Body of pancreas (tissue), 4 donors: ENCODE data around the gene WDFY3.

Source experiments
- CTCF ChIP-seq, 7 experiments: fragments of 450-650 bp in 4 of 7; fragments of 200-600 bp in 3 of 7; sonication (generic) in 3 of 7; IDR thresholded peaks; one replicate each; pipeline ENCODE4 v1.5.1; 2016 to 2019; ENCODE audit warnings: antibody characterized with exemption in 7 of 7
- POLR2A ChIP-seq, 3 donors: fragments of 450-650 bp; IDR thresholded peaks; one replicate each; pipeline ENCODE4 v1.6.1; 2016; ENCODE audit warnings: antibody characterized with exemption in 3 of 3, mild to moderate bottlenecking in 2 of 3

GRCh38 chr4:84894621-84895020, 71.9 kb downstream of the WDFY3 start:
- no peak for TF ChIP-seq POLR2A (IDR thresholded peaks at IDR 0.05)
- TF ChIP-seq CTCF (IDR thresholded peaks at IDR 0.05) = no peak
